GM19397 (cell line): ENCODE measurements around the gene NAXE.
"Not testable (repeated sequence)": the region's sequence is repeated elsewhere in the genome, so short reads cannot be mapped to it uniquely, and the experiment has no call there.

Experiments
- ATAC-seq: cut with Tn5 transposase; IDR thresholded peaks from one replicate; pipeline ENCODE4 v1.9.1; 2021; ENCODE audit warnings: mild to moderate bottlenecking, moderate library complexity; ENCODE audit not compliant: unreplicated experiment

NAXE gene

DNA sequence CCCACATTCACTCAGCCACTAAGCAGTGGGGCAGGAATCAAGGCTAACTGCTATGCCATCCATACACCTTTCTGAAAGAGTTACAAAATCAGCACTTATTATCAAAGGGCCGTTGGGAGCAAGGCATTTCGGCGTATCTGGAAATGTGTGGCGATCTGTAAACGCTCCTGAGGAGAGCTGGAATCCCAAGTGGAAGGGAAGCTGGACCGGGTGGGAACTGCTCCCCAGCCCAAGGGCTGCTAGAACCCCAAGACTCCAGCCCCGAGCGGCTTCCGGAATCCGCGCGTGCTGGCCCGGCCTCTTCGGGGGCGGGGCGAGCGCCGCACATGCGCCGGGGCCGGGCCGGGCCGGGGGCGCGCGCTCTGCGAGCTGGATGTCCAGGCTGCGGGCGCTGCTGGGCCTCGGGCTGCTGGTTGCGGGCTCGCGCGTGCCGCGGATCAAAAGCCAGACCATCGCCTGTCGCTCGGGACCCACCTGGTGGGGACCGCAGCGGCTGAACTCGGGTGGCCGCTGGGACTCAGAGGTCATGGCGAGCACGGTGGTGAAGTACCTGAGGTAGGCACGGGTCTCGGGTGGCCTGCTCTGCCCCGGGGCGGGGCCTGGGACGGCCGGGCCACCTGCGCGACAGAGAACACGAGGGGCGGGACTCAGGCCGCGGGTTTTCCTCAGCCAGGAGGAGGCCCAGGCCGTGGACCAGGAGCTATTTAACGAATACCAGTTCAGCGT is at the start of gene NAXE:
NAXE (plus strand) TSS at position 345 of the 726 bp plus-strand sequence; CDS start at position 374, 29 bp downstream.
- ATAC-seq = peak; percentile 84

DNA sequence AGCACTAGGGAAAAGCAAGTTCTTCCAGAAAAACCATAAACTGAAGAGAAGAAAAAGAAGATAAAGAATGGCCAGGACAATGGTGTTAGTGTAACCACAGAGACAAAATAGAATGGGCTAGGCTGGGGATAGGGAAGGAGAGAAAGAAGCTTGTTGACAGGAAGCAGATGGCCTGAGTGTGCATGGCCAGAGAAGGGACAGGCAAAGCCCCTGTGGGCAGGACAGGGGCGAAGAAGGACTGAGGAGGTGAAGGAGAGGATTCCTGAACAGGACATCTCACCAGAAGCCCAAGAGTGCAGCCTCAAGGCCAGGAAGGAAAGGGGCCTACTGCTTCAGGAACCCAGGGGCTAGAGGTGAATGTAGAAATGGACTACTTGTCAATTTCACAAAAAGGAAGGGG is 48.5 kb upstream of the NAXE start:
- ATAC-seq = no peak

GRCh38 chr1:156544592-156545102 is 46.9 kb upstream of the NAXE start:
- ATAC-seq = no peak

DNA sequence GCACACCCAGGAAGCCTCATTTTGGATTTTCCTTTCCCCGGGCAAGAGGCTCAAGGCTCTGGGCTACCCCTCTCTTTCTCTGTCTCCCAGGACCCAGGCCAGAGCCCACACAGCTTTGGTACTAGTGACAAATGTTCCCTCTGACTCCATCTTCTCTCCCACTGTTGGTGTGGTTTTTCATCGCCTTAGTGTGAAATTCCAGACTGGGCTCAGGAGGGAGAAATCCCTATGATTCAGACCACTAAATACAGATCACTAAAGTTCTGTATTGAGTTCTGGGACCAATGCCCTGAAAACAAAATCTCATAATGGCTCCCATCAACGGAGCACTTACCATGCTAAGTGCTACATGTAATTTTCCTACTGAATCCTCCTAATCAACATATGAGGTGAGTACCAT is 45.3 kb upstream of the NAXE start:
- ATAC-seq = no peak

- no peak for ATAC-seq
Observed at GRCh38 chr1:156547434-156547833, 44.1 kb upstream of the NAXE start.

GRCh38 chr1:156547982-156548381 is 43.6 kb upstream of the NAXE start:
- ATAC-seq = no peak

DNA sequence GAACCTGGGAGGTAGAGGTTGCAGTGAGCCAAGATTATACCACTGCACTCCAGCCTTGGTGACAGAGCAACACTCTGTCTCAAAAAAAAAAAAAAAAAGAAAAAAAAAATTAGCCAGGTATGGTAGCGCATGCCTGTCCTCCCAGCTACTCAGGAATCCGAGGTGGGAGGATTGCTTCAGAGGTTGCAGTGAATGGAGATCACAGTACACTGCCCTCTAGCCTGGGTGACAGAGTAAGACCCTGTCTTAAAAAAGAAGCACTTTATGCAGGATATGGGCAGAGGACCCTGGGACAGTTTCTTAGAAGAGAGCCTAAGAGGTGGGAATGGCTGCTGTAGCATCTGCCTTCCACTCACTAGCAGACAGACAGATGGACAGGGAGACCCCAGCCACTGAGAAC is 42.2 kb upstream of the NAXE start:
- no peak for ATAC-seq

DNA sequence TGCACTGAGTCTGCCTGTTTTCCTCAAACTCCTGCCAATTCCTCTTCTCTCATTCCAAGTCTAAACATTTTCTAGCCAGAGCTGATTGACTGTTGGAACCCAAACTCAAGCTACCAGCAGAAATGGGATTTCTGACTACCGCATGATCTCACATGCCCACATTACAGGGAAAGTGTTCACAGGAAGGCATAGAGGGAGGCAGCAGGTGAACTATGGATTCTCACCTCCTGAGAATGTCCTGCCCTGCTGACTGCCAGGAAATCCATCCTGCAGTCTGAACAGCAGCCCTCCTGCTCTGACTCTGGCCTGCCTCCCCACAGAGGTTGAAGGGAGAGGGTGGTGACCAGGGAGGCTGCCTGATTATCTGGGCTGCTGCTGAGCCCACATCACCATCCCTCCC is 41.7 kb upstream of the NAXE start:
- ATAC-seq = no peak

GRCh38 chr1:156550346-156550745 is 41.2 kb upstream of the NAXE start:
- no peak for ATAC-seq

DNA sequence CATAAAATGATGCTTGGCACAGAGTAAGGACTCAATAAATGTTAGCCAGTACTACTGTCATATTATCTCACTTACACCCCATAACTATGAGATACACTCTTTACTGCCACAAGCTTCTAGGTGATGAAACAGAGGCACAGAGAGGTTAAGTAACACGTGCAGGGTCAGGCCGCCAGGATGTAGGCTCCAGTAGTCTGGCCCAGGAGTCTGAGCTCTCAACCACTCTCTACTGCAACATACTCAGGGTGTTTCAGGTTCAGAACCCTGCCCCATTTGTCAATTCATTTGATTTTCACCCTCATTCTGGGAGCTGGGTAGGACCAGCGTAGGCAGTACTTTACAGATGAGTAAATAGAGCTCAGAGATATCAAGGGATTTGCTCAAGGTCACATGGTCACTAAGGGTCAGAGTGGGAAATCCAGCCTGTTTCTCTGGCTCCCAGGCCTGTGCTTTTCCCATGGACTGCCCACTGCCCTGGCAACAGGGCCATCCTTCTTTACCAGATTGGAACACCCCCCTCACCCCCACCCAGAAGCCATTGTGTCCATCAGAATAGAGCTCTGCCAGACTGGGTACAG is 40.4 kb upstream of the NAXE start:
- no peak for ATAC-seq

DNA sequence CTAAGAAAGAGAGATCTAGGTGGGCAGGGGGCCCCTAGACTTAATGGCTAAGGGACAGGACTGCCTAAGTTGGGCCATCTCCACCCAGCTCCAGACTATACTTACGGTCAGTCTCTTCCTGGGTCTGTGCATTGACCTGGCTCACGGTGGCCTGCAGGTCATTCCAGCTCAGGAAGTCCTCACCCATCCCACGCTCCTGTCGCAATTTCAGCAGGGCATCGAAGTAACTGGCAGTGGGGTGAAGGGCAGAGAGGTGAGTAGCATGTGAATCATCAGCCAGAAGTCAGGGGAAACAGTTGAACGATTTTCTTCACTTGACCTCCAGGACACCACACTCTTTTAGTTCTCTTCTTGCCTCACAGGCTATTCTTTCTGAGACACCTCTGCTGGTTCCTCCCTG is 39.7 kb upstream of the NAXE start:
- ATAC-seq = no peak

DNA sequence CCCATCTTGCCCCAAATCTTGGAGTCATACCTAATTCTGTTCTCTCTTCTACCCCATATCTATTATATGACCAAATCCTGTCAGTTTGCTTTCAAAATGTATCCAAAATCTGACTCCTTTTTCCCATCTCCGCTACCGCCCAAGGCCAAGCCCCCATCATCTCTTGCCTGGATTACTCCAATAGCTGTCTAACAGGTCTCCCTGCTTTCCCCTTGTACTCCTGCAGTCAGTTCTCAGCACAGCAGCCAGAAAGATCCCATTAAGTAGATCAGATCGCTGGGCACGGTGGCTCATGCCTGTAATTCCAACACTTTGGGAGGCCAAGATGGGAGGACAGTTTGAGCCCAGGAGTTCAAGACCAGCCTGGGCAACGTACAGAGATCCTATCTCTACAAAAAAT is 39.1 kb upstream of the NAXE start:
- ATAC-seq = no peak

- ATAC-seq = not testable (repeated sequence)
Observed at GRCh38 chr1:156552937-156553336, 38.6 kb upstream of the NAXE start.

DNA sequence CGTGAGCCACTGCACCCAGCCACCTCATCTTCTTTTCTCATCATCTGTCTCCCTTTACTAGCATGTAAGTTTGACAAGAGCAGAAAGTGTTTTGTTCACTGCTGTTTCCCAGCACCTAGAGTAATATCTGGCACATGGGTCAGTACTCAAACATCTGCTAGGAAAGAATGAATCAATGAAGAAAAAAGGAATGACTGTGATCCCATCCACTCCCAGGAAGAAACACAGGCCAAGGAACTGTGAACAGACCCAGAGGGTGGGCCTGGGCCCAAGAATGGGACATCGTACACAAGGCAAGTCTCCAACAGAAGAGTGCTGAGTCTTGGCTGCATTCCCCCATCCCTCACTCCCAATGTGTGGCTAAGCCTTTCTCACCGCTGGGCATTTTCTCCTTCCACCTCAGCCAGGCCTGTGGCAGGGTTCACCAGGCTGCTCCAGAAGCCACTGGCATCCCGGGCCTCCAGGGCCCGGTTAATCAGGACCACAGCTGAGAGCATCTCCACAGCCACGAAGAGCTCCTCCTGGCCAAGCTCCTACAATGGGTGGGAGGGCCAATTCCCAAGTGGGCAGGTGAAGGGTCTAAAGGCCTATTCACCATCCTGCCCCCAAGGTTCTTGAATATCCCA is 37.6 kb upstream of the NAXE start:
- no peak for ATAC-seq

GRCh38 chr1:156554971-156555370 is 36.6 kb upstream of the NAXE start:
- ATAC-seq = no peak

GRCh38 chr1:156555715-156556114 is 35.9 kb upstream of the NAXE start:
- no peak for ATAC-seq

GRCh38 chr1:156556354-156556753 is 35.2 kb upstream of the NAXE start:
- ATAC-seq = no peak

- no peak for ATAC-seq
Observed at GRCh38 chr1:156559086-156559796, 32.3 kb upstream of the NAXE start.

- no peak for ATAC-seq
Observed at GRCh38 chr1:156559797-156560385, 31.7 kb upstream of the NAXE start.

GRCh38 chr1:156560585-156561163 is 30.9 kb upstream of the NAXE start:
- ATAC-seq = no peak

- no peak for ATAC-seq
Observed at GRCh38 chr1:156565519-156565918, 26.1 kb upstream of the NAXE start.
